Body of pancreas (tissue), 4 donors: ENCODE results near the gene AOC2.

Experiments
- CTCF ChIP-seq, 7 experiments: fragments of 450-650 bp in 4 of 7; fragments of 200-600 bp in 3 of 7; sonication (generic) in 3 of 7; IDR thresholded peaks; one replicate each; pipeline ENCODE4 v1.5.1; 2016 to 2019; ENCODE audit warnings: antibody characterized with exemption in 7 of 7
- POLR2A ChIP-seq, 3 donors: fragments of 450-650 bp; IDR thresholded peaks; one replicate each; pipeline ENCODE4 v1.6.1; 2016; ENCODE audit warnings: antibody characterized with exemption in 3 of 3, mild to moderate bottlenecking in 2 of 3

- TF ChIP-seq POLR2A (IDR thresholded peaks at IDR 0.05) (no peak), CTCF (IDR thresholded peaks at IDR 0.05) (peak; percentile 66 to 98 (median 95))
These were observed 934 bp upstream of the AOC2 start for GRCh38 chr17:42843358-42843934.
